Activated naive CD4-positive, alpha-beta T cell treated with anti-CD3 and anti-CD28 coated beads, Interleukin-2, amount 50 U/mL, for 72 hours (primary cell): ENCODE results near the gene CELA2A. TPM values are rescaled to one million over a fixed set of nuclear protein-coding genes. Genes with fewer than 3 reads are reported as not detected.
A peak's percentile ranks its signal among the peaks of the same experiment; 100 is the strongest.
"Not testable (repeated sequence)": the region's sequence is repeated elsewhere in the genome, so short reads cannot be mapped to it uniquely, and the experiment has no call there.

Experiments
- ATAC-seq, 2 donors: fragments of 150-1000 bp; cut with Tn5 transposase; 2 replicates each; pipeline ENCODE4 v1.10.0; 2021; ENCODE audit warnings: mild to moderate bottlenecking in 2 of 2, moderate library complexity in 2 of 2
- DNase-seq, 2 donors: peaks; one replicate each; pipeline ENCODE4 v3.0.0; 2021 to 2022; ENCODE audit warnings: low spot score in 2 of 2
- H3K27ac Mint-ChIP-seq, 2 donors: one replicate each; pipeline ENCODE4 v1.8.0; 2022; ENCODE audit warnings: mild to moderate bottlenecking in 2 of 2, mixed read lengths in 2 of 2
- H3K36me3 Mint-ChIP-seq, 2 donors: one replicate each; pipeline ENCODE4 v1.8.0; 2022; ENCODE audit warnings: mixed read lengths in 2 of 2
- H3K9me3 Mint-ChIP-seq, 2 donors: one replicate each; pipeline ENCODE4 v1.8.0; 2022; ENCODE audit warnings: mixed read lengths in 2 of 2
- total RNA-seq, 2 donors: library from RNA; stranded (reverse); gene quantifications; one replicate each; pipeline ENCODE4 v1.2.3, GENCODE V29; 2022

Gene CELA2A
- total RNA-seq, 2 donors from 2014 or later, result not detected

DNA sequence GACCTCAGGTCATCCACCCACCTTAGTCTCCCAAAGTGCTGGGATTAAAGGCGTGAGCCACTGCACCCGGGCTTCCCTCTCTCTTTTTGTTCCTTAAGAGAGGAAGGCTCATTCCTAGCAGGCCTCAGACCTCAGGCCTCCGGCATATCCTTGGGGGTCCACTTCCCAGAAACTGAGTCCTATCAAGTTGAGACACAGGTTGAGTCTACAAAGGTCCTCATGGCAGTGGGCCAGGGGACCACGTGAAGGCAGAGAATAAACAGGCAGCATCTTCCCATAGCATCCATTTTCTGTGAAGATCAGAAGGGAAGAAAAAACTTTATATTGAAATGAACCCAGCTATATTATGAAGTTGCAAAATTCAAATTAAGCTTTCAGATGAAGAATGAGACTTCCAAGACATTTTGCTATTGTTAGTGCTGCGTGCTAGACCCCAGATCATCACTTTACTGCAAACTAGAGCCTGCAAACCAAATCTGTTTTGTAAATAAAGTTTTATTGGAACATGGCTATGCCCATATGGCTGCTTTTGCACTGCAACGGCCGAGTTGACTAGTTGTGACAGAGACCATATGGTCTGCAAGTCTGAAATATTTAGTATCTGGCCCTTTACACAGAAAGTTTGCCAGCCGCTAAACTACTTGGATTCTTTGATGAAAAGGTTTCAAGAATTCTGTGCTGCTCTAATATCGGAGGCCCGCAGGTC is 3.5 kb upstream of the CELA2A start:
- H3K27ac Mint-ChIP-seq, result no peak overlapping the region
- ATAC-seq (no peak), DNase-seq (no peak)
- H3K36me3 Mint-ChIP-seq, result no peaks in the 10 kb centered on the region
- no peaks in the 10 kb centered on the region for H3K9me3 Mint-ChIP-seq

DNA sequence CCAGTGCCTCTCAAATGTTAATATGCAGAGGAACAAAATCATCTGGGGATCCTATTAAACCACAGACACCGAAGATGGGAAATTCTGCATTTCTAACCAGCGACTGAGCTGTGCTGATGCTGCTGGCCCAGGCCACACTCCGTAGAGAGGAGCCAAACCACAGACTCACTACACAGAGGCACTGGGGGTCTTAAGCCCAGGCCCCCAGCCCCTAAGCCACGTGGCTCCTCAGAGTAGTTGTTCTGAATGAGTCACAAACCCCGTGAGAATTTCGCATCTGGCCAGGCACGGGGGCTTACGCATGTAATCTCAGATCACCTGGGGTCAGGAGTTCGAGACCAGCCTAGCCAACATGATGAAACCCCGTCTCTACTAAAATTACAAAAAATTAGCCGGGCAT is 2.8 kb upstream of the CELA2A start:
- H3K36me3 Mint-ChIP-seq, result no peaks in the 10 kb centered on the region
- no peak overlapping the region for H3K27ac Mint-ChIP-seq
- DNase-seq (no peak), ATAC-seq (no peak)
- no peaks in the 10 kb centered on the region for H3K9me3 Mint-ChIP-seq

DNA sequence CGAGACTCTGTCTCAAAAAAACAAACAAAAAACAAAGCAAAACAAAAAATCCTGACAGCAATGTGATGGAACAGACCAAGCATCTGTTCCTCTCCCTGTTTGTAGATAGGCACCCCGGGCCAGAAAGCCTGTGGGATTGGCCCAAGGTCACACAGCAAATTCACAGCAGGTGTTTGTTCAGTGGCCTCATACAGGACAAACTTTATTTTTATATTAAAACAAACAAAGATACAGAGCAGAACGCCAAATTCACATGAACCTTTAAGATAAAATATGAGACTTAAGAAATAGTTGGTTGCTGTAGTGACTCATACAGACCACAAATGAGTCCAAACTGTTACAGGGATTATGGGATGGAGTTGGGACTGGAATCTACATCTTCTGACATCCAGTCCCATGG is 2.3 kb upstream of the CELA2A start:
- H3K36me3 Mint-ChIP-seq, result no peaks in the 10 kb centered on the region
- H3K9me3 Mint-ChIP-seq, result no peaks in the 10 kb centered on the region
- no peak for DNase-seq
- no peak overlapping the region for H3K27ac Mint-ChIP-seq
- ATAC-seq, result no peak

DNA sequence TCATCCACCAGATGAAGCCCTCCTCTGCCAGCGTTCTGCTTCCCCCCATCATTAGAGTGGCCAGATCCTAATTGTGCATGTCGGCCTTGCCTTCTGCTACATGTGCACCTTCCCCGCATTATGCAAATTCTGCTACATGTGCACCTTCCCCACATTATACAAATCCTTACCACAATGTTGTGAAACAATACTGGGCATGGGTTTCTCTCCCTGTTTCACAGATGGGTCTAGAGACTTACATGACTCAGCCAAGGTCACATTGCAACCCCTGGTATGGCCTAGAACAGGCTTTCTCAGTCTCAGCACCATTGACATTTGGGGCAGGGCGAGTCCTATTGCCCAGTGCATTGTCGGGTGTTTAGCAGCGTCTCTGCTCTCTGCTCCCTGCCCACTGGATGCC is 1.0 kb upstream of the CELA2A start:
- ATAC-seq, result no peak
- Mint-ChIP-seq H3K36me3 (no peaks in the 10 kb centered on the region), H3K27ac (no peak overlapping the region), H3K9me3 (no peaks in the 10 kb centered on the region)
- DNase-seq, result no peak

DNA sequence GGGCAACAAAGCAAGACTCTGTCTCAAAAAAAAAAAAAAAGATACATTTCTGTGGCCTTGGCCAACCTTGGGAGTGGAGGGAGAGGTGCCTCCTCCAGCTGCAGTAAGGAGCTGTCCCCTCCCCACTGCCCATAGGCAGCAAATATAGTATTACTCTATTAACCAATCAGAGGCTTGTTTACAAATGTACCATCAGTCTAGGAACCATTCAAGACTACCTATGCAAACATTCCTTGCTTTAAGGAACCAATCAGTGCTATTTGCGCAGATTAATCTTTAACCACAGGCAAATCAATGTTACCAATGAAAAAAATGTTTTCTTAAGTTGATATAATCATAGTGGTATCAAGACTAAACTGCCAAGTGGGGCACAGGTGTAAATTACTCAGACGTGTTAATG is 1.1 kb downstream of the CELA2A start:
- Mint-ChIP-seq H3K36me3 (no peaks in the 10 kb centered on the region), H3K9me3 (no peaks in the 10 kb centered on the region), H3K27ac (no peak overlapping the region)
- DNase-seq (no peak), ATAC-seq (no peak)

DNA sequence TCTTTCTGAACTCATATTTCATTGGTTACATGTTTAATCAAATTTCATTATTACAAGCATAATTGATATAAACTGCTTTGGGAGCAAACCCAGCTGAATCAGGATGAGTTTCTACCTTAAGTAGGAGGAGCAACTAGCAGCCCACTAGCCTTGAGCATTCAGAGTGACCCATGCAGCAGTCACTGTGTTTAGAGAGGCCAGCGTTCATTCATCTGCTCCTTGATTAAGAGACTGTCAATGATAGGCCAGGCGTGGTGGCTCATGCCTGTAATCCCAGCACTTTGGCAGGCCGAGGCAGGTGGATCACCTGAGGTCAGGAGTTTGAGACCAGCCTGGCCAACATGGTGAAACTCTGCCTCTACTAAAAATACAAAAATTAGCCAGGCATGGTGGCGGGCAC is 1.9 kb downstream of the CELA2A start:
- ATAC-seq, H3K36me3 Mint-ChIP-seq, DNase-seq, H3K27ac Mint-ChIP-seq, H3K9me3 Mint-ChIP-seq: not testable (repeated sequence)

DNA sequence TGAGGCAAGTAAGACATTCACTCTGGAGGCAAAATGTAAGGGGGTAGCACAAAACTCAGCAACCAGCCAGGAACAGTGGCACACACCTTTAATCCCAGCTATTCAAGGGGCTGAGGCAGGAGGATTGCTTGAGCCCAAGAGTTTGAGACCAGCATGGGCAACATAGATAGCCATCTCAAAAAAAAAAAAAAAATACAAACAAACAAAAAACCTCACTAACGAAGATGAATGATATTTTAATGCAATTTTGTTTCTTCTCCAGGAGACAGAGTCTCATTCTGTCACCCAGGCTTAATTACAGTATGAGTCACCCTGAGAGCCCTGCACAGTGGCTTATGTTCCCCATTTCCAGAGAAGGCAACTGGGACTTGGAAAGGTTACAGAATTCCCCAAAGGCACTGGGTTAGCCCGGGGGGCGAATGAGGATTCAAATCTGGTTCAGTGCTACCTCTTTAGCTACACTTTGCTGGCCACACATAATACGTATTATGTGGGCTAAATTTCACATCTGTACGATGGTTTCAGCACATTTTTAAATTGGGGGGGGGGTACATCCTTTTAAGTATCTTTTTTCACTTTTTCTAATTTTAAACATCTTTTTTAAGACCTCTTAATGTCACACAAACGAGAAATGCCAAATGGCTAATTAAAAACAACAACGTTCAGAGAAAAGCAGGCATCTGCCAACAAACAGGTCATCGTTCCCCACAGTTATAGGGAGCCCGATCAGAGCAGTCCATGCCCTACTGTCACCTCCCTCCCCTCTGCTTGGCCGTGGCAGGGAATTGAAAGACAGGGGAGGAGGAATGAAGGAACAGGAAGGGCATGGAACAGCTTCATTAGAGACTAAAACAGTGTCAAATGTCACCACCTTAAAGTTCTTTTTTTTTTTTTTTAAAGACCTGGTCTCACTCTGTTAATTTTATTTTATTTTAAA is 3.5 kb downstream of the CELA2A start:
- ATAC-seq, result no peak
- Mint-ChIP-seq H3K36me3 (no peaks in the 10 kb centered on the region), H3K27ac (no peak overlapping the region), H3K9me3 (no peaks in the 10 kb centered on the region)
- DNase-seq, result no peak

DNA sequence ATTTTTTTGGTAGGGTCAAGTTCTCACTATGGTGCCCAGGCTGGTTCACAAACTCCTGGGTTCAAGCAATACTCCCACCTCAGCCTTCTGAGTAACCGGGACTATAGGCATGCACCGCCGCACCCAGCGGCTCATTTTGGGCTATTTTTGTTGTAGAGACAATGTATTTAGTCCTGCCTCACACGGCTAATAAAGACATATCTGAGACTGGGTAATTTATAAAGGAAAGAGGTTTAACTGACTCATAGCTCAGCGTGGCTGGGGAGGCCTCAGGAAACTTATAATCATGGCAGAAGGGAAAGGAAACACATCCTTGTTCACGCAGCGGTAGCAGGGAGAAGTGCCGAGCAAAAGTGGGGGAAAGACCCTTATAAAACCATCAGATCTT is 4.2 kb downstream of the CELA2A start:
- Mint-ChIP-seq H3K27ac (no peak overlapping the region), H3K9me3 (no peaks in the 10 kb centered on the region), H3K36me3 (no peaks in the 10 kb centered on the region)
- ATAC-seq (no peak), DNase-seq (no peak)

DNA sequence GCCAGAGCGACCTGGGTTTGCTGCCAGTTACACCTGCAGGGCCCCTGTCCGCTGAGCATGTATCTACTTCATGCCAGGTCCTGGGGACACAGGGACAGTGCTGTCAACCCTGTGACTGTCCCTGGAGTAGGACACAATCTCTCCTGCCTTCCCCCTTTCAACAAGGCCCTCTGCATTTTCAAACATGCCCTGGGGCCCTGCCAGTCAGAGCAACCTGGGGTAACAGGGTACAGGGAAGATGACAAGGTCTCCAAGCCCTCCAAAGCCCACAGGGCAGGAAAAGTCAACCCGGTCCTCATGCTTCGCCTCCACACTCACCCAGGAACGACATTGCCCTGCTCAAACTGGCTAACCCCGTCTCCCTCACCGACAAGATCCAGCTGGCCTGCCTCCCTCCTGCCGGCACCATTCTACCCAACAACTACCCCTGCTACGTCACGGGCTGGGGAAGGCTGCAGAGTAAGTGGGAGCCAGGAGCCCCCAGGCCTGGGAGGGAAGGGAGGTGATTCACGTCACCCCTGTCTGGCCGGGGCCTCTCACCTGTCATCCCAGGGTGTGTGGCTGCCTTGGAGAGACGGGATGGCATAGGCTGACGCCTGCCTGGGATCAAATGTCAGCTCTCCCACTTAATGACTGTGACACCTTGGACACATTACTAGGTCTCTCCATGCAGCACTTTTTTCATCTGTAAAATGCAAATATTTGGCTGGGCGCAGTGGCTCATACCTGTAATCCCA is 6.7 kb downstream of the CELA2A start:
- not testable (repeated sequence) for DNase-seq, H3K9me3 Mint-ChIP-seq, H3K27ac Mint-ChIP-seq, H3K36me3 Mint-ChIP-seq, ATAC-seq

DNA sequence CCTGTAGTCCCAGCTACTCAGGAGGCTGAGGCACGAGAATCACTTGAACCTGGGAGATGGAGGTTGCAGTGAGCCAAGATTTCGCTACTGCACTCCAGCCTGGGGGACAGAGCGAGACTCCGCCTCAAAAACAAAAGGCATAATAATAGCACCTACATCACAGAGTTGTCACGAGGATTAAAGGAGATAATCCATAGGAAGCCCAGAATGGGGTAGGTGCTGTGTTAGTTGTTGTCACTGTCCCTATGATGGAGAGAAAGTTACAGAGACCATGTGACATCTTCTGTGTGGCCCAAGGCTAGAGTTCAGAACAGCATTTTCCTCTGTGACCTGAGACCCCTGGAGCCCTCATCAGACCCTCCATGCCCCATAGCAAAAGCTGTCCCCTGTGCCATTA is 7.4 kb downstream of the CELA2A start:
- DNase-seq, H3K9me3 Mint-ChIP-seq, H3K36me3 Mint-ChIP-seq, ATAC-seq, H3K27ac Mint-ChIP-seq: not testable (repeated sequence)

DNA sequence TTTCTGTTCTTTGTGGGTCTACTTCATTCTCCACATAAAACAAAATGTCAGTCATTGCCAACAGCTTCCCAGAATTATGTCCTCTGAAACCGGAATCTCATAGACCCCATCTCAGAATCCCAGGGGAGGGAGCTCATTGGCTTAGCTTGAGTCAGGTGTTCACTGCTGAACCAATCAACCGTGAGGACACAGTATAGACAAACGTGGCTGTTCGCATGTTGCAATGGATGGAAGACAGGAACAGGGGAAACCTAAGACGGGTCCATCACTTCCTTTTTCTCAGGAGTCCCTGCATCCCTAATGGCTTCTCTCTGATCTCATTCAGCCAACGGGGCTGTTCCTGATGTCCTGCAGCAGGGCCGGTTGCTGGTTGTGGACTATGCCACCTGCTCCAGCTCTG is 9.1 kb downstream of the CELA2A start:
- DNase-seq, result no peak
- Mint-ChIP-seq H3K27ac (no peak overlapping the region), H3K9me3 (no peaks in the 10 kb centered on the region), H3K36me3 (no peaks in the 10 kb centered on the region)
- ATAC-seq, result no peak

DNA sequence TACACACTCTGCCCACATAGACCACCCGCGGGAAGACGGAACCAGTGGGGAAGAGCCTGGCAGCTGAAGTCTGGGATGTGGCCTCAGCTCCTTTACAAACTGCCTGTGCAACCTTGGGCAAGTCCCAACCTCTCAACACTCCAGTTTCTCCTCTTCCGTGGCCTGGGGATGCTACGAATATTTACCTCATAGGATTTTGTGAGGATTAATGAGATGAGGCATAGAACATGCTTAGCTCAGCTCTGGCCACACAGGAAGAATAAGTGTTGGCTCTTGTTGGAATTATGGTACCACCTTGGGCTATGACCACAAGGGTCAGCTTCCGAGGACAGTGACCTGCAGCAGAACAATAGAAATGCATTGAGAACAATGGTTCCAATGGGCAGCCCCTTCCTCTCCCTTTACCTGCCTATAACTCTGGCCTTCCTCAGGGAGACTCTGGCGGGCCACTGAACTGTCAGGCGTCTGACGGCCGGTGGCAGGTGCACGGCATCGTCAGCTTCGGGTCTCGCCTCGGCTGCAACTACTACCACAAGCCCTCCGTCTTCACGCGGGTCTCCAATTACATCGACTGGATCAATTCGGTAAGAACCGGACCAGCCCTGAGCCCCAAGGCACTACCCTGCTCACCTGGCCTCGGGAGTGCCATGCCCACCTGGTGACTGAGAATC is 10.6 kb downstream of the CELA2A start:
- DNase-seq, H3K9me3 Mint-ChIP-seq, H3K27ac Mint-ChIP-seq, ATAC-seq, H3K36me3 Mint-ChIP-seq: not testable (repeated sequence)

DNA sequence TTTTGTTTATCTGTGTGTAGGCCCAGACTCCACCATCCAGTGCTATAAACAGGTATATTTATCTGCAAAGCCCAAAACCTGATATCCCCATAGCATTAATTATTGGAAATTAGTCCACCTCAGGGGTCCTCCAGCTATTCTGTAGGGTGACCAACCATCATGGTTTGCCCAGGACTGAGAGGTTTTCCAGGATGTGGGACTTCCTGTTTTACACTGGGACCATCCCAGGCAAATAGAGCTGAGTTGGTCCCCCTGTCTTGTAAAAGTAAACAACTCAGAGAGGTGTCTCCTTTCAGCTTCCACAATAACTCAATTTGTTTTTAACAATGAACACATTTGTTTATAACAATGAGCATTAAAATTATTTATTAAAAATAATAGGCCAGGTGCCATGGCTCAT is 11.6 kb downstream of the CELA2A start:
- ATAC-seq, result no peak
- Mint-ChIP-seq H3K36me3 (no peaks in the 10 kb centered on the region), H3K27ac (no peak overlapping the region), H3K9me3 (no peaks in the 10 kb centered on the region)
- no peak for DNase-seq

DNA sequence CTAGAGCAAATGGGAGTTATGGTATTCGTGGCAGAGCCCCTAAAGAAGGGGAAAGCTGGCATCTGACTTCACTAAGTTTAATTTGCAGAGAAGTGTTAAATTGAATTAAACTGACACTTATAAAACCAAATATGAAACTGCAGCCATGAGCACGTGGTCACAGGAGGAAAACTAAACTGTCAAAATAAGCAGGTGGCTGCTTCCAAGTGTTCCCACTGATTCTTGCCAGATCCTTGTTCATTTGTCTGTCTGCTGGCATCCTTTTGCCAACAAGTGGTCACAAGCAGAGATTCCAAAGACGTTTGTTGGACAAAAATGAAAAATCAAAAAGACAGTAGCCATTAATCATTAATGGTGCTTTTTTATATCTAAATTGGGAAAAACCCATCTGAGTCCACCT is 12.8 kb downstream of the CELA2A start:
- no peak for ATAC-seq
- DNase-seq, result no peak
- Mint-ChIP-seq H3K36me3 (no peaks in the 10 kb centered on the region), H3K27ac (no peak overlapping the region), H3K9me3 (no peaks in the 10 kb centered on the region)

DNA sequence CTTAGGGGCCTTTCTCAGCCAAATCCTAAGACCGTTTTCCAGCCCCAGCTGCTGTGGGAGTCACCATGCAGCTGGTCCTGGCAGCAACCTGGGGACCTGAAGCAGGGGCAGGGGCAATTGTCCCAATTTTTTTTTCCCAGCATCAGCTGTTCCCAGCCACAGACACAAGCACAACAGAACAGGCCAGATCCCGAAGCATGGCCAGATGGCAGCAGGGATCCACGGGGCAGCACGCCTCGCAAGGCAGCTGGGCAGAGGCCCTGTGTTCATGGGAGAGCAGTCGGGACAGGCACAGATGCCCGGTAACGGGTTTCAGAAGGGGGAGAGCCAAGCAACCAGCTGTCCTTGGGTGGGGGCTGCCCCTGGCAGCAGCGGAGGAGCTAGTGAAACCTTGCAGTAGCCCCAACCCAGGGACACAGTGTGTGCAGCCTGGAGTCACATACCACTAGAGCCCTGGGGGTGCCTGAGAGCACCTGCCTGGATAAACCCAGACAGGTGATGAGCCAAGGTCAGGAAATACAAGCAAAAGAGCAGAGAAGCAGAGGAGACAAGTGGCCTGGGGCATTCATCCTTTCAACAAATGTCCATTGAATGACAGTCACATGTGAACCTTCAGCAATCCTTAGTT is 13.4 kb downstream of the CELA2A start:
- not testable (repeated sequence) for H3K36me3 Mint-ChIP-seq, ATAC-seq, H3K9me3 Mint-ChIP-seq, DNase-seq
- peak overlapping the region; percentile 29 to 63 for H3K27ac Mint-ChIP-seq

DNA sequence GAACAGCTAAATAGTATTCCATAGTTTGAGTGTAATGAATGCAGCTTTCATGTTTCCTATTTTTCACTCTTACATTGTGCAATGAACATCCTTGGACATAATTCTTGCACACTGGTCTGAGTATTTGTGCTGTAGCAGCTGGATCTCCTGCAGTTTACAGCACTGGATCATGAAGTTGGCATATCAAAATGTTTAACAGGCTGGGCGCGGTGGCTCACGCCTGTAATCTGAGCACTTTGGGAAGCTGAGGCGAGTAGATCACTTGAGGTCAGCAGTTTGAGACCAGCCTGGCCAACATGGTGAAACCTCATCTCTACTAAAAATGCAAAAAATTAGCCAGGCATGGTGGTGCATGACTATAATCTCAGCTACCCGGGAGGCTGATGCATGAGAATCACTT is 14.5 kb downstream of the CELA2A start:
- not testable (repeated sequence) for ATAC-seq, H3K9me3 Mint-ChIP-seq

More for the DNA sequence above, 14.5 kb downstream of the CELA2A start:
- H3K27ac Mint-ChIP-seq, DNase-seq, H3K36me3 Mint-ChIP-seq: not testable (repeated sequence)
